ENCODE measurements around the gene PPP2R5C.

DNA sequence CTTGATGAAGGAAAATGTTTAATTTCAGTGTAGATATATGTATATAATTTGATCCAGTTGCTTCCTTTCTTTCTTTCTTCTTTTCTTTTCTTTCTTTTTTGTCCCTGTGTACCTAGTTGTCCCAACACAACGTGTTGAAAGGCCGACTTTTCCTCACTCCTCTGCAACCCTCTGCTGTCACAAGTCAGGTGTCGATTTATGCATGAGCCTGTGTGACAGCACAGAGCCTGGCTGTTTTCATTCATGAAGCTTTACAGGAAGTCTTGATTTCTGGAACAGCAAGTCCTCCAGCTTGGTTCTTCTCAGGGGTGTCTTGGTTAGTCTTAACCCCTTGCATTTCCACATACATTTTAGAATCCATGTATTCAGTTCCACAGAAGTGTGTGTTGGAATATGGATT, 88.1 kb downstream of the PPP2R5C start:
- no peak for TF ChIP-seq POLR2AphosphoS5 (IDR thresholded peaks at IDR 0.05; ENCODE audit: insufficient read depth, low read depth, low read length)
- TF ChIP-seq POLR2A (IDR thresholded peaks at IDR 0.05; ENCODE audit: low read depth, low read length), result no peak
- TF ChIP-seq CTCF (IDR thresholded peaks at IDR 0.05; ENCODE audit: extremely low read depth in 1 of 2, insufficient read depth in 1 of 2, low read depth in 1 of 2, low read length in 2 of 2), result no peak
- no peak for TF ChIP-seq EZH2 (IDR thresholded peaks at IDR 0.05; ENCODE audit: borderline replicate concordance, low read depth, low read length, severe bottlenecking)
- no peak for TF ChIP-seq FOS (IDR thresholded peaks at IDR 0.05; ENCODE audit: borderline replicate concordance, insufficient read depth, low read length)
- TF ChIP-seq JUN (IDR thresholded peaks at IDR 0.05; ENCODE audit: borderline replicate concordance, insufficient read depth, insufficient read length, low read depth), result no peak
